A673 (cell line): Measurements from ENCODE around the gene ENOX2. TPM values are rescaled to one million over a fixed set of nuclear protein-coding genes. Genes with fewer than 3 reads are reported as not detected.

Source experiments
- BruUV-seq: library from RNA; stranded (reverse); fragments of 400-500 nt; replicated peaks from 2 replicates; lab custom pipeline; 2021; lab: Mats Ljungman, UMichigan
- CTCF ChIA-PET: fragments of 300-600 bp; sonication (Branson Sonifier 250); formaldehyde crosslinking; loops from one replicate; lab custom pipeline; 2022; ENCODE audit warnings: antibody characterized with exemption; lab: Charles Lee
- POLR2A ChIA-PET: fragments of 300-600 bp; sonication (Branson Sonifier 250); formaldehyde crosslinking; loops from one replicate; lab custom pipeline; 2022; ENCODE audit warnings: antibody characterized with exemption; ENCODE audit not compliant: low non-redundant PET; lab: Charles Lee
- DNase-seq: peaks from one replicate; pipeline ENCODE4 v3.0.0-alpha.2; 2015; ENCODE audit warnings: low spot score
- H3K27ac ChIP-seq: fragments of 200-600 bp; sonication (generic); 2 replicates; pipeline ENCODE4 v1.5.1; 2016; ENCODE audit warnings: mixed run types, low read depth, mild to moderate bottlenecking, mixed read lengths, antibody characterized with exemption, low read length; ENCODE audit not compliant: poor library complexity, severe bottlenecking
- H3K27me3 ChIP-seq: fragments of 200-600 bp; sonication (generic); replicated peaks from 2 replicates; pipeline ENCODE4 v1.6.1; 2017; ENCODE audit warnings: mixed run types, low read depth, mild to moderate bottlenecking, mixed read lengths, antibody characterized with exemption, low read length; ENCODE audit not compliant: insufficient read depth, poor library complexity
- H3K36me3 ChIP-seq: fragments of 200-600 bp; sonication (generic); 2 replicates; pipeline ENCODE4 v1.6.1; 2016; ENCODE audit warnings: mixed run types, mild to moderate bottlenecking, mixed read lengths, antibody characterized with exemption, low read length; ENCODE audit not compliant: insufficient read depth, poor library complexity, severe bottlenecking
- H3K4me1 ChIP-seq: fragments of 200-600 bp; sonication (generic); 2 replicates; pipeline ENCODE4 v1.6.1; 2017; ENCODE audit warnings: mixed run types, mild to moderate bottlenecking, mixed read lengths, antibody characterized with exemption, low read length; ENCODE audit not compliant: insufficient read depth, poor library complexity, severe bottlenecking
- H3K4me3 ChIP-seq: fragments of 200-600 bp; sonication (generic); 2 replicates; pipeline ENCODE4 v1.5.1; 2016; ENCODE audit warnings: low read depth, mixed run types, mild to moderate bottlenecking, mixed read lengths, low read length; ENCODE audit not compliant: poor library complexity, severe bottlenecking
- H3K9me3 ChIP-seq: fragments of 200-600 bp; sonication (generic); 2 replicates; pipeline ENCODE4 v1.6.1; 2016; ENCODE audit warnings: mixed run types, low read depth, mild to moderate bottlenecking, mixed read lengths, antibody characterized with exemption, low read length; ENCODE audit not compliant: poor library complexity, severe bottlenecking
- EZH2 ChIP-seq: fragments of 200-600 bp; sonication (generic); IDR thresholded peaks from 2 replicates; pipeline ENCODE4 v1.6.1; 2017; ENCODE audit warnings: borderline replicate concordance, low read depth, mild to moderate bottlenecking, mixed read lengths, antibody characterized with exemption, low read length; ENCODE audit not compliant: poor library complexity, severe bottlenecking
- intact Hi-C: fragments of 100-400 bp; cut with micrococcal nuclease; formaldehyde crosslinking; loops from one replicate; pipeline ENCODE4 v1.10.0; 2022; ENCODE audit not compliant: unreplicated experiment
- total RNA-seq: library from RNA; stranded (reverse); gene quantifications from 2 replicates; pipeline ENCODE4 v1.2.3, GENCODE V29; 2021
- TF ChIP-seq, protein P1 (sequence below): fragments of 300-800, 200-600 bp; sonication (generic); conservative IDR thresholded peaks from 2 replicates; pipeline ENCODE4 v1.5.1; 2017; ENCODE audit warnings: low read depth, mild to moderate bottlenecking, antibody characterized with exemption, low read length, moderate library complexity, mixed read lengths

Gene ENOX2
- total RNA-seq, 1 experiment from 2014 or later, result 12.9 TPM

DNA sequence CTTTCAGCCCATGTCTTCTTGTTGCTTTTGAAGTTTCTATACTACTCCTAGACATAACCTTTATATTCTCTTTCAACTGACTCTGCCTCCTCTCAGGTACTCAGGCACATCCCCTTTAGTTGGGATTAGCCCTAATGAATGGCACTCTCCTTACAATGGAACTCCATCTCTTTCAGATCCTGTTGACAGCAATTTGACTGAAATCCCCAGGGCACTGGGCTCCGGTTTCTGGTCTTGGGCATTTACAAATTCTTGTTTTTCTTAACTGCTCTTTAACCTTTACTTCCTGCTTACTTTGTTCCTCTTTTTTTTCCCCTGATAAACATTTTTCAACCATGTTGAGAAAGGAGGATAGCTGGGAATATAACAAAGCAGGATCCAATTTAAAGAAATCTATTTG, 68.9 kb downstream of the ENOX2 start:
- Histone ChIP-seq H3K27ac (no peak overlapping the region), H3K36me3 (no peaks in the 10 kb centered on the region), H3K27me3 (no peaks in the 10 kb centered on the region), H3K4me1 (peaks cover 7% of the 10 kb centered on the region), H3K4me3 (no peak overlapping the region), H3K9me3 (no peaks in the 10 kb centered on the region)
- intact Hi-C loops, result no loop called here
- BruUV-seq, result no TSS peak
- TF ChIP-seq EZH2, result no peak
- TF ChIP-seq, protein P1, sequence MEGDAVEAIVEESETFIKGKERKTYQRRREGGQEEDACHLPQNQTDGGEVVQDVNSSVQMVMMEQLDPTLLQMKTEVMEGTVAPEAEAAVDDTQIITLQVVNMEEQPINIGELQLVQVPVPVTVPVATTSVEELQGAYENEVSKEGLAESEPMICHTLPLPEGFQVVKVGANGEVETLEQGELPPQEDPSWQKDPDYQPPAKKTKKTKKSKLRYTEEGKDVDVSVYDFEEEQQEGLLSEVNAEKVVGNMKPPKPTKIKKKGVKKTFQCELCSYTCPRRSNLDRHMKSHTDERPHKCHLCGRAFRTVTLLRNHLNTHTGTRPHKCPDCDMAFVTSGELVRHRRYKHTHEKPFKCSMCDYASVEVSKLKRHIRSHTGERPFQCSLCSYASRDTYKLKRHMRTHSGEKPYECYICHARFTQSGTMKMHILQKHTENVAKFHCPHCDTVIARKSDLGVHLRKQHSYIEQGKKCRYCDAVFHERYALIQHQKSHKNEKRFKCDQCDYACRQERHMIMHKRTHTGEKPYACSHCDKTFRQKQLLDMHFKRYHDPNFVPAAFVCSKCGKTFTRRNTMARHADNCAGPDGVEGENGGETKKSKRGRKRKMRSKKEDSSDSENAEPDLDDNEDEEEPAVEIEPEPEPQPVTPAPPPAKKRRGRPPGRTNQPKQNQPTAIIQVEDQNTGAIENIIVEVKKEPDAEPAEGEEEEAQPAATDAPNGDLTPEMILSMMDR, result no peak
- POLR2A ChIA-PET, result no interaction called here
- CTCF ChIA-PET, result no interaction called here
- DNase-seq, result peak; percentile 11

DNA sequence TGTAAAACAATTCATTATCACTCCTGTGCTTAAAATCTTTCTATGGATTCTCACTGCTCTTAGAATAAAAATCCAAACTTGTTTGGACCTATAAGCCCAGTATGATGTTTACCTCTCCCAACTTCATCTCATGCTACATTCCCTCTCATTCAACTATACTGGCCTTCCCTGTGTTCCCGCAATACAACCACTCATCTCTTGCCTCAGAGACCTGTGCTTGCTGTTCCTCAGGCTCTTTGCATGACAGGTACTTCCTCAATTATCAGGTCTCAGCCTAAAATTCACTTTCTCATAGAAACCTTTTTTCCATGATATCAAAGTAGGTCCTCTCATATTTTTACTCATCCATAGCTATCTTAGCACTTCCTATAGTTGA, 71.7 kb downstream of the ENOX2 start:
- intact Hi-C loops, result no loop called here
- Histone ChIP-seq H3K27ac (no peak overlapping the region), H3K36me3 (no peaks in the 10 kb centered on the region), H3K4me3 (no peak overlapping the region), H3K27me3 (no peaks in the 10 kb centered on the region), H3K9me3 (no peaks in the 10 kb centered on the region), H3K4me1 (peaks cover 7% of the 10 kb centered on the region)
- no peak for DNase-seq
- ChIA-PET POLR2A (no interaction called here), CTCF (no interaction called here)
- BruUV-seq, result no TSS peak
- TF ChIP-seq EZH2, result no peak
- TF ChIP-seq, protein P1, result no peak

DNA sequence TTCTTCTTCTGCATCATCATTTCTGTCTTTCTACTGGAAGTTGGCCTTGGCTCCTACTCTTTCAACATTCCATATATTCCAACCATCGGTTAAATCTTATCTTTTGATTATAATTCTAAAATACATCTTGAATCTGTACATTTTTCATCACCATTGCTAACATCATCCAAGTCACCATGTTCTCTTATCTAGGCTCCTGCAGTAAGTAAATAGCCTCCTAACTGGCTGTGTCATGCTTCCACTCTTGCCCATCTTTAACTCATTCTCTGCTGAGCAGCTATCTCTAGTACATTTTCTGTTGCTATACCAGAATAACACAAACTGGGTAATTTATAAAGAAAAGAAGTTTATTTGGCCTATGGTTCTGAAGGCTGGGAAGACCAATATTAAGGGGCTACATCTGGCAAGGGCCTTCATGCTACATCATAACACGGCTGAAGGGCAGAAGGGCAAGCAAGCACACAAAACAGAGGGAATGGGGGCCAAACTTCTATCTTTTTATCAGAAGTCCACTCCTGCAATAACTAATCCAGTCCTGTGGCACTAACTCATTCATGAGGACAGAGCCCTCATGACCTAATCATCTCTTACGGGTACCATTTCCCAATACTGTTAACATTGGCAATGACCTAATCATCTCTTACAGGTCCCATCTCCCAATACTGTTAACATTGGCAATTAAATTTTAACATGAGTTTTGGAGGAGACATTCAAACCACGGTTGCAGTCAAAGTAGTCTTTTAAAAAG, 72.2 kb downstream of the ENOX2 start:
- POLR2A ChIA-PET, result no interaction called here
- Histone ChIP-seq H3K27me3 (no peaks in the 10 kb centered on the region), H3K27ac (no peak overlapping the region), H3K4me3 (no peak overlapping the region), H3K4me1 (peaks cover 7% of the 10 kb centered on the region), H3K9me3 (no peaks in the 10 kb centered on the region), H3K36me3 (no peaks in the 10 kb centered on the region)
- DNase-seq, result no peak
- intact Hi-C loops, result no loop called here
- no TSS peak for BruUV-seq
- CTCF ChIA-PET, result no interaction called here
- no peak for TF ChIP-seq EZH2
- TF ChIP-seq, protein P1, result no peak
